Measurements from ENCODE around the gene ZNF831.

The ZNF831 gene

DNA sequence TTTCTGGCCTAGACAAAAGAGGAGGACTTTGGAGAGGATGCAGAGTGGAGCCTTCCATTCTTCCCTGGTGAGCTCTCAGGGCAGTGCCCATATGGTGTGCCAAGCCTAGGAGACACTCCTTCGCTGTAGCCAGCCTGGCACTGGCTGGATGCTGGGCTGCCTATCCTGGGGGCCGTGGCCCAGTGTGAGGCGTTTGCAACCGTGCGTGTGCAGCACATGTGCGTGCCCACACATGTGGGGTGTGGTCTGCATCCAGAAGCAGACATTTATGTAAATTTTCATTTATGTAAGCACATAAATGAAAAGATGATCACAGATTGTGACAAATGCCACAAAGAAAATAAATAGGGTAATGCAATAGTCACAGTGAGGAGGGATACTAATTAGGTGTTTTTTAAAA is 35.8 kb upstream of the ZNF831 start:
- 100% methylated on average over 3 of the region's 6 CpGs for WGBS (ENCODE audit: insufficient coverage)
- CTCF ChIA-PET: no interaction called here
- H3K9me3 ChIP-seq (ENCODE audit: control extremely low read depth in 1 of 5, control insufficient read depth in 4 of 5, insufficient read depth in 2 of 5, low read depth in 1 of 5, low read length in 4 of 5): no peaks in the 10 kb centered on the region
- H3K4me3 ChIP-seq (ENCODE audit: control insufficient read depth in 1 of 7, extremely low read depth in 1 of 7, insufficient read depth in 4 of 7, low read depth in 2 of 7, low read length in 6 of 7): no peak overlapping the region
- H3K4me1 ChIP-seq (ENCODE audit: control extremely low read depth in 1 of 4, control insufficient read depth in 4 of 4, insufficient read depth in 4 of 4, low read length in 3 of 4): peaks cover 0 to 2% (median under 1%) of the 10 kb centered on the region in 4 experiments
- POLR2A ChIA-PET: no interaction called here
- peaks cover 0 to 3% (median 0%) of the 10 kb centered on the region in 5 experiments for H3K27me3 ChIP-seq (replicated peaks in 2 of 5; ENCODE audit: control insufficient read depth in 4 of 5, insufficient read depth in 5 of 5, low read length in 4 of 5)
- H3K27ac ChIP-seq (ENCODE audit: insufficient read depth in 1 of 2, low read depth in 1 of 2, low read length in 2 of 2, poor library complexity in 1 of 2, severe bottlenecking in 2 of 2): no peak overlapping the region
- DNase-seq: no peak
- no peaks in the 10 kb centered on the region for H3K36me3 ChIP-seq (ENCODE audit: control insufficient read depth in 4 of 4, insufficient read depth in 4 of 4, low read length in 3 of 4)

DNA sequence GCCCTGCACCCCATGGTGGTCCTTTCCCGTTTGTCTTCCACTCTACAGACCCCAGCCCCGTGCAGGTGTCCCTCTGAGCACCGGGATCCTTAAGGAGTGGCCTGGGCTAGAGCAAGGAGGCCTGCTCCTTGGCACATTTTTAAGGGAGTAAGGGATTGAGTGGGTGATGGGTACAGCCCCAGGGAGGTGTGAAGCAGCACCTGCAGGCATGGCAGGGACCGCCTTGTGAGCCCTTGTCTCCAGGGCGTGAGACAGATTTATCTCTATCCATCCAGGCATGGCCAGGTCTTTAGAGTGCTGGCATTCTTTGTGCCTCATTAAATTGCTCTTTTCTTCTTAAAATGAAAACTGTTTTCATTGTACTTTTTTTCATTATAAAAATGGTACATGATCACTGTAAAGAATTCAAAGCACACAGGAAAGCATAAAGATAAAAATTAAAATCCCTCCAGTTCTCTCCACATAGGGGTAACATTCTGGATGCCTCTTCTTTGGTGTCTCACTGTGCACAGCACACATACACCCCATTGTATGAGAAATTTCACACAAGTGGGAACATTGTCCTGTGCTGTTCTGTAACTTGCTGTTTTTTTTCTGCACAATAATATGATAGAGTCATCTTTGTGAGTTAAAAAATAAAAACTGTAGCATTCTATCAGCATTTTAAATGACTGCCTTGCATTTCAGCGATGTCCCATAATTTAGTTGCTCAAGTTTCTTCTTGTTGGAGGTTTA is 31.9 kb upstream of the ZNF831 start:
- ChIA-PET CTCF (interaction anchor here (1.2 kb wide), 1 partner anchor 11 kb away, joined by 3 read pairs; no protein-coding TSS in a partner anchor), POLR2A (interaction anchor here (0.9 kb wide), 1 partner anchor 21 kb away, joined by 3 read pairs; no protein-coding TSS in a partner anchor)
- Histone ChIP-seq H3K27me3 (replicated peaks in 2 of 5; ENCODE audit: control insufficient read depth in 4 of 5, insufficient read depth in 5 of 5, low read length in 4 of 5) (no peaks in the 10 kb centered on the region), H3K4me1 (ENCODE audit: control extremely low read depth in 1 of 4, control insufficient read depth in 4 of 4, insufficient read depth in 4 of 4, low read length in 3 of 4) (no peaks in the 10 kb centered on the region), H3K27ac (ENCODE audit: insufficient read depth in 1 of 2, low read depth in 1 of 2, low read length in 2 of 2, poor library complexity in 1 of 2, severe bottlenecking in 2 of 2) (no peak overlapping the region), H3K36me3 (ENCODE audit: control insufficient read depth in 4 of 4, insufficient read depth in 4 of 4, low read length in 3 of 4) (no peaks in the 10 kb centered on the region), H3K4me3 (ENCODE audit: control insufficient read depth in 1 of 7, extremely low read depth in 1 of 7, insufficient read depth in 4 of 7, low read depth in 2 of 7, low read length in 6 of 7) (no peak overlapping the region), H3K9me3 (ENCODE audit: control extremely low read depth in 1 of 5, control insufficient read depth in 4 of 5, insufficient read depth in 2 of 5, low read depth in 1 of 5, low read length in 4 of 5) (no peaks in the 10 kb centered on the region)
- 90% methylated on average over 3 of the region's 6 CpGs for WGBS (ENCODE audit: insufficient coverage)
- DNase-seq: no peak

DNA sequence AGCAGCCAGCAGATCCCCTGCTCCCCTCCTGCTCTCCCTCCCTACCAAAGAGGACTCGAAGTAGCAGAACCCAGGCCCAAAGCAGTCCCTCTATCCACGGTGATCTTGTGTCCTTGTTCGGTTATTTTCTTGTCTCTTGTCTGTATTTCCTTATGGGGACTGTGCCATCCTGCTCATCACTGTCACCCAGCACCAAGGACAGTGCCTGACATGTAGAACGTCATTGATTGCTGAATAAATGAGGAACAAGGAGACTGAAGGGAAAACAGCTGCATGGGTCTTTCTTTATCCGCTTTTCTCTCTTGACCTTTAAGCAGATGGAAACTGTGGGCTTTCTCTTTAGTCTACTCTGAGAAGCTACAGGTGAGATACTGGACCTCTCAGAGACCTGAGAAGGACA is 29.4 kb upstream of the ZNF831 start:
- Histone ChIP-seq H3K27me3 (replicated peaks in 2 of 5; ENCODE audit: control insufficient read depth in 4 of 5, insufficient read depth in 5 of 5, low read length in 4 of 5) (no peaks in the 10 kb centered on the region), H3K36me3 (ENCODE audit: control insufficient read depth in 4 of 4, insufficient read depth in 4 of 4, low read length in 3 of 4) (no peaks in the 10 kb centered on the region), H3K27ac (ENCODE audit: insufficient read depth in 1 of 2, low read depth in 1 of 2, low read length in 2 of 2, poor library complexity in 1 of 2, severe bottlenecking in 2 of 2) (no peak overlapping the region), H3K4me1 (ENCODE audit: control extremely low read depth in 1 of 4, control insufficient read depth in 4 of 4, insufficient read depth in 4 of 4, low read length in 3 of 4) (peaks cover 0 to 4% (median 0%) of the 10 kb centered on the region in 4 experiments), H3K9me3 (ENCODE audit: control extremely low read depth in 1 of 5, control insufficient read depth in 4 of 5, insufficient read depth in 2 of 5, low read depth in 1 of 5, low read length in 4 of 5) (no peaks in the 10 kb centered on the region), H3K4me3 (ENCODE audit: control insufficient read depth in 1 of 7, extremely low read depth in 1 of 7, insufficient read depth in 4 of 7, low read depth in 2 of 7, low read length in 6 of 7) (no peak overlapping the region)
- POLR2A ChIA-PET: no interaction called here
- 90% methylated on average over 5 of the region's 5 CpGs for WGBS (ENCODE audit: insufficient coverage)
- DNase-seq: no peak
- CTCF ChIA-PET: no interaction called here

DNA sequence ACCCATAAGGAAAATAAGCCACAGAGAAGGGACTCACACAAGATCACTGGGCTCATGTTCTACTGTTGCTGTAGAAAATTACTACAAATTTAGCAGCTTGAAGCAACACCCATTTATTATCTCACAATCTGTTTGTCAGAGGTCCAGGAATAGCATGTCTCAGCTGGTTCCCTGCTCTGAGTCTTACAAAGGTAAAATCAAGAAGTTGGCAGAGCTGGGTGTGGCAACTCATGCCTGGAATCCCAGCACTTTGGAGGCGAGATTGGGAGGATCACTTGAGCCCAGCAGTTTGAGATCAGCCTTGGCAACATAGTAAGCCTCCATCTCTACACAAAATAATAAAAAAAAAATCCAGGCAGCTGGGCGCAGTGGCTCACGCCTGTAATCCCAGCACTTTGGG is 28.5 kb upstream of the ZNF831 start:
- ChIA-PET POLR2A (no interaction called here), CTCF (interaction anchor here (0.7 kb wide), 1 partner anchor 72 kb away, joined by 3 read pairs; no protein-coding TSS in a partner anchor)
- no peak overlapping the region for H3K27ac ChIP-seq (ENCODE audit: insufficient read depth in 1 of 2, low read depth in 1 of 2, low read length in 2 of 2, poor library complexity in 1 of 2, severe bottlenecking in 2 of 2)
- H3K36me3 ChIP-seq (ENCODE audit: control insufficient read depth in 4 of 4, insufficient read depth in 4 of 4, low read length in 3 of 4): no peaks in the 10 kb centered on the region
- 100% methylated on average over 1 of the region's 3 CpGs for WGBS (ENCODE audit: insufficient coverage)
- no peaks in the 10 kb centered on the region for H3K9me3 ChIP-seq (ENCODE audit: control extremely low read depth in 1 of 5, control insufficient read depth in 4 of 5, insufficient read depth in 2 of 5, low read depth in 1 of 5, low read length in 4 of 5)
- H3K4me3 ChIP-seq (ENCODE audit: control insufficient read depth in 1 of 7, extremely low read depth in 1 of 7, insufficient read depth in 4 of 7, low read depth in 2 of 7, low read length in 6 of 7): no peak overlapping the region
- no peak for DNase-seq
- H3K27me3 ChIP-seq (replicated peaks in 2 of 5; ENCODE audit: control insufficient read depth in 4 of 5, insufficient read depth in 5 of 5, low read length in 4 of 5): no peaks in the 10 kb centered on the region
- H3K4me1 ChIP-seq (ENCODE audit: control extremely low read depth in 1 of 4, control insufficient read depth in 4 of 4, insufficient read depth in 4 of 4, low read length in 3 of 4): peaks cover 0 to 6% (median 0%) of the 10 kb centered on the region in 4 experiments

DNA sequence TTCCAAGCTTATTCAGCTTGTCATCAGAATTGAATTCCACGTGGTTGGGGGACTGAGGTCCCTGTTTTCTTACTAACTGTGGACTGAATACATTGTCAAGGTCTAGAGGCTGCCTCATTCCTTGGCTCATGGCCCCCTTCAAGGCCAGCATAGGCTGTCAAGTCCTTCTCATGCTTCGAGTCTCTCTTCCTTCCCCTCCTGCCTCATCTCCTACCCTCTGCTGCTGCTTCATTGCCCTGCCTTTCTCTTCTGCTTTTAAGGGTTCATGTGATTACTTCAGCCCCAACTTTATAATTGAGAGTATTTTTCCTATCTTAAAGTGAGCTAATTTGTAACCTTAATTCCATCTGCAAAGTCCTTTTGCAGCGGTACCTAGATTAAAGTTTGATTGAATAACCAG is 27.6 kb upstream of the ZNF831 start:
- no peak for DNase-seq
- Histone ChIP-seq H3K4me3 (ENCODE audit: control insufficient read depth in 1 of 7, extremely low read depth in 1 of 7, insufficient read depth in 4 of 7, low read depth in 2 of 7, low read length in 6 of 7) (no peak overlapping the region), H3K36me3 (ENCODE audit: control insufficient read depth in 4 of 4, insufficient read depth in 4 of 4, low read length in 3 of 4) (no peaks in the 10 kb centered on the region), H3K4me1 (ENCODE audit: control extremely low read depth in 1 of 4, control insufficient read depth in 4 of 4, insufficient read depth in 4 of 4, low read length in 3 of 4) (peaks cover 0 to 11% (median 4%) of the 10 kb centered on the region in 4 experiments), H3K27me3 (replicated peaks in 2 of 5; ENCODE audit: control insufficient read depth in 4 of 5, insufficient read depth in 5 of 5, low read length in 4 of 5) (no peaks in the 10 kb centered on the region), H3K27ac (ENCODE audit: insufficient read depth in 1 of 2, low read depth in 1 of 2, low read length in 2 of 2, poor library complexity in 1 of 2, severe bottlenecking in 2 of 2) (no peak overlapping the region), H3K9me3 (ENCODE audit: control extremely low read depth in 1 of 5, control insufficient read depth in 4 of 5, insufficient read depth in 2 of 5, low read depth in 1 of 5, low read length in 4 of 5) (no peaks in the 10 kb centered on the region)
- WGBS (ENCODE audit: insufficient coverage): 94% methylated on average over 2 of the region's 3 CpGs
- POLR2A ChIA-PET: no interaction called here
- CTCF ChIA-PET: interaction anchor here (0.8 to 1.3 kb wide), 3 partner anchors 11 to 48 kb away, joined by 4 to 5 read pairs (median 5); no protein-coding TSS in a partner anchor

DNA sequence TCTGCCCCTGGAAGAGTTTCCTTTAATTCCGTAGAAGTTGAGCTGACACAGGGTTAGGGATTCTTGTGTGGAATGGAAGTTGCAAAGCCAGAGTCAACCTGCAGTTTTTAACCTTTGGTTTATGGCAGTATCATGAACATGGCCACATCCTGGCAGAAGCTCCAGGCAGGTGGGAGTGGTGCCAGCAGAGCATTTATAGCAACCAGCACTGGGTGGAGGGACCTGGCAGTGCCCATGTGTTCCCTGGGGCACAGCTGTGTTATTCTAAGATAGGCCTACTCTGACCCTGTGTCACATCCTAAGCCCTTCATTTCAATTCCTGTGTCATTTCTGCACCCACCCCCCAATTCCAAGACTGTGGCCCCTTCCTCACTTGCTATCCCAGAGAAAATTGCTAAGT is 26.1 kb upstream of the ZNF831 start:
- ChIA-PET POLR2A (no interaction called here), CTCF (interaction anchor here (0.9 to 1.1 kb wide), 2 partner anchors 24 to 42 kb away, joined by 4 read pairs; no protein-coding TSS in a partner anchor)
- Histone ChIP-seq H3K9me3 (ENCODE audit: control extremely low read depth in 1 of 5, control insufficient read depth in 4 of 5, insufficient read depth in 2 of 5, low read depth in 1 of 5, low read length in 4 of 5) (no peaks in the 10 kb centered on the region), H3K4me1 (ENCODE audit: control extremely low read depth in 1 of 4, control insufficient read depth in 4 of 4, insufficient read depth in 4 of 4, low read length in 3 of 4) (peaks cover 0 to 11% (median 4%) of the 10 kb centered on the region in 4 experiments), H3K4me3 (ENCODE audit: control insufficient read depth in 1 of 7, extremely low read depth in 1 of 7, insufficient read depth in 4 of 7, low read depth in 2 of 7, low read length in 6 of 7) (no peak overlapping the region), H3K36me3 (ENCODE audit: control insufficient read depth in 4 of 4, insufficient read depth in 4 of 4, low read length in 3 of 4) (no peaks in the 10 kb centered on the region), H3K27me3 (replicated peaks in 2 of 5; ENCODE audit: control insufficient read depth in 4 of 5, insufficient read depth in 5 of 5, low read length in 4 of 5) (no peaks in the 10 kb centered on the region), H3K27ac (ENCODE audit: insufficient read depth in 1 of 2, low read depth in 1 of 2, low read length in 2 of 2, poor library complexity in 1 of 2, severe bottlenecking in 2 of 2) (no peak overlapping the region)
- DNase-seq: no peak
- WGBS (ENCODE audit: insufficient coverage): 89% methylated on average over 1 of the region's 1 CpG

DNA sequence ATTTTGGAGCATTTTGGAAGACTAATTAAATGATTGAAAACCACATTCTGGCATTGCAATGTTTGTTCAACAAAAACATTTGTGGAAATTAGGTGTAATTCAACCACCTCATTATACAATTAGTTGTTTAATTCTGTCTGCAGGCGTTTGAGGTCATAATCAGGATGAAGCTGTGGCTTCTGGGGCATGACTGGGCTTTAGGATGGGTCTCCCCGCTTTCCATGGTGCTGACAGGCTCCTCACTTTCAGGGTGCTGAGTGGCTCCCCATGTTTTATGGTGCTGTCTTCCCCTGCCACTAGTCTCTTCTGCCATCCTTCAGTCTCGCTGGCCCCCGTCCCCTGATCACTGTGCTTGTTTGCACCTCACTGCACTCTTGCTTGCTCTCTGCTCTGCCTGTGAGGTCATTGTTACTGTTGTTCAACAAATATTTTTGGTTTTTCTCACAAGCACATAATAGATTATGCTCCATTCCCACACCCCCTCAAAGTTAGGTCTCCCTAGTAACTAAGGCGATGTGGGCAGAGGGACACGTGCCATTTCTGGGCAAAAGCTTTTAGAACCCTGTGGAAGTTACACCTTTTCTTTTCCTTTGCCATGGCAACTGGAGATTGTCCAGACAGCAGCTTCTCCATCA is 25.4 kb upstream of the ZNF831 start:
- H3K27ac ChIP-seq (ENCODE audit: insufficient read depth in 1 of 2, low read depth in 1 of 2, low read length in 2 of 2, poor library complexity in 1 of 2, severe bottlenecking in 2 of 2): no peak overlapping the region

More for the DNA sequence above, 25.4 kb upstream of the ZNF831 start:
- CTCF ChIA-PET: interaction anchor here (0.9 to 1.1 kb wide), 2 partner anchors 25 to 42 kb away, joined by 4 read pairs; no protein-coding TSS in a partner anchor
- Histone ChIP-seq H3K9me3 (ENCODE audit: control extremely low read depth in 1 of 5, control insufficient read depth in 4 of 5, insufficient read depth in 2 of 5, low read depth in 1 of 5, low read length in 4 of 5) (no peaks in the 10 kb centered on the region), H3K4me3 (ENCODE audit: control insufficient read depth in 1 of 7, extremely low read depth in 1 of 7, insufficient read depth in 4 of 7, low read depth in 2 of 7, low read length in 6 of 7) (no peak overlapping the region), H3K4me1 (ENCODE audit: control extremely low read depth in 1 of 4, control insufficient read depth in 4 of 4, insufficient read depth in 4 of 4, low read length in 3 of 4) (peaks cover 0 to 11% (median 4%) of the 10 kb centered on the region in 4 experiments), H3K27me3 (replicated peaks in 2 of 5; ENCODE audit: control insufficient read depth in 4 of 5, insufficient read depth in 5 of 5, low read length in 4 of 5) (no peaks in the 10 kb centered on the region), H3K36me3 (ENCODE audit: control insufficient read depth in 4 of 4, insufficient read depth in 4 of 4, low read length in 3 of 4) (no peaks in the 10 kb centered on the region)
- 92% methylated on average over 6 of the region's 6 CpGs for WGBS (ENCODE audit: insufficient coverage)
- POLR2A ChIA-PET: no interaction called here
- DNase-seq: no peak

All from common myeloid progenitor, CD34-positive (primary cell).